MM.1S (cell line): ENCODE measurements around the gene DPM1.

Experiments used
- CTCF ChIP-seq: fragments of 300-600 bp; sonication (generic); IDR thresholded peaks from 2 replicates; pipeline ENCODE4 v1.5.1; 2016; ENCODE audit warnings: antibody characterized with exemption, low read length, mixed read lengths
- EZH2 ChIP-seq: fragments of 300-600 bp; sonication (generic); optimal IDR thresholded peaks from 2 replicates; pipeline ENCODE3; 2017; ENCODE audit warnings: low read depth, mild to moderate bottlenecking, antibody characterized with exemption, low read length, mixed read lengths
- EZH2phosphoT487 ChIP-seq: fragments of 300-600 bp; sonication (generic); IDR thresholded peaks from 2 replicates; pipeline ENCODE4 v1.6.1; 2018; ENCODE audit warnings: antibody characterized with exemption, low read length

- TF ChIP-seq CTCF (no peak), EZH2 (no peak), EZH2phosphoT487 (no peak)
Observed at GRCh38 chr20:50885068-50885467, 73.3 kb downstream of the DPM1 start.
